ENCODE data around the gene TEX19. TPM values are rescaled to one million over a fixed set of nuclear protein-coding genes. Genes with fewer than 3 reads are reported as not detected.

The TEX19 gene
- total RNA-seq: not detected in 2 replicates

GRCh38 chr17:82358465-82359350 is at the start of gene TEX19:
Gene TEX19, plus strand, starts transcription at chr17:82359247. Its CDS starts 2,904 bp downstream, at chr17:82362151.
- DNase-seq (no peak), ATAC-seq (ENCODE audit: low read depth) (peak; percentile 49)
- TF ChIP-seq CTCF (IDR thresholded peaks at IDR 0.05): no peak
- Mint-ChIP-seq H3K9me3 (no peaks in the 10 kb centered on the region), H3K27ac (no peak within 1 kb of the TSS), H3K4me3 (no peak within 1 kb of the TSS), H3K27me3 (peaks cover 13% of the 10 kb centered on the region), H3K36me3 (ENCODE audit: low read depth) (no peaks in the 10 kb centered on the region), H3K4me1 (peaks cover 7% of the 10 kb centered on the region)
- ChIA-PET CTCF (no interaction called here), POLR2A (no interaction called here)
- intact Hi-C loops (cut with micrococcal nuclease): no loop called here

- H3K27me3 Mint-ChIP-seq: peaks cover 17% of the 10 kb centered on the region
- CTCF ChIA-PET: interaction anchor here (0.5 kb wide), 1 partner anchor 11 kb away, joined by 3 read pairs; no protein-coding TSS in a partner anchor
Measured at GRCh38 chr17:82309656-82310570, 49.1 kb upstream of the TEX19 start.

GRCh38 chr17:82310877-82311276 is 48.2 kb upstream of the TEX19 start:
- intact Hi-C loops (cut with micrococcal nuclease): no loop called here
- no peak for ATAC-seq (ENCODE audit: low read depth)
- no peak overlapping the region for H3K27ac Mint-ChIP-seq

More at GRCh38 chr17:82309656-82310570, 49.1 kb upstream of the TEX19 start:
- POLR2A ChIA-PET: interaction anchor here (0.6 kb wide), 1 partner anchor 40 kb away, joined by 4 read pairs; no protein-coding TSS in a partner anchor
- H3K4me1 Mint-ChIP-seq: peaks cover 6% of the 10 kb centered on the region
- no peaks in the 10 kb centered on the region for H3K9me3 Mint-ChIP-seq
- intact Hi-C loops (cut with micrococcal nuclease): no loop called here
- no peak for TF ChIP-seq CTCF (IDR thresholded peaks at IDR 0.05)
- ATAC-seq (ENCODE audit: low read depth) (no peak), DNase-seq (no peak)
- no peak overlapping the region for H3K4me3 Mint-ChIP-seq
- no peak overlapping the region for H3K27ac Mint-ChIP-seq
- H3K36me3 Mint-ChIP-seq (ENCODE audit: low read depth): no peaks in the 10 kb centered on the region

GRCh38 chr17:82311971-82312370 is 47.1 kb upstream of the TEX19 start:
- Mint-ChIP-seq H3K27ac (no peak overlapping the region), H3K9me3 (no peaks in the 10 kb centered on the region), H3K36me3 (ENCODE audit: low read depth) (no peaks in the 10 kb centered on the region), H3K4me3 (no peak overlapping the region), H3K27me3 (peaks cover 23% of the 10 kb centered on the region), H3K4me1 (peaks cover 18% of the 10 kb centered on the region)
- ChIA-PET CTCF (interaction anchor here (2.0 kb wide), 1 partner anchor 10 kb away, joined by 5 read pairs; no protein-coding TSS in a partner anchor), POLR2A (interaction anchor here (1.3 kb wide), 1 partner anchor 11 kb away, joined by 3 read pairs; no protein-coding TSS in a partner anchor)
- intact Hi-C loops (cut with micrococcal nuclease): no loop called here
- ATAC-seq (ENCODE audit: low read depth) (no peak), DNase-seq (no peak)
- no peak for TF ChIP-seq CTCF (IDR thresholded peaks at IDR 0.05)

More at GRCh38 chr17:82310877-82311276, 48.2 kb upstream of the TEX19 start:
- CTCF ChIA-PET: interaction anchor here (2.0 kb wide), 1 partner anchor 9 kb away, joined by 5 read pairs; no protein-coding TSS in a partner anchor
- no peak for TF ChIP-seq CTCF (IDR thresholded peaks at IDR 0.05)
- no peaks in the 10 kb centered on the region for H3K36me3 Mint-ChIP-seq (ENCODE audit: low read depth)
- no peak for DNase-seq
- POLR2A ChIA-PET: no interaction called here
- H3K27me3 Mint-ChIP-seq: peaks cover 21% of the 10 kb centered on the region
- peaks cover 15% of the 10 kb centered on the region for H3K4me1 Mint-ChIP-seq
- H3K9me3 Mint-ChIP-seq: no peaks in the 10 kb centered on the region
- H3K4me3 Mint-ChIP-seq: no peak overlapping the region
